B cell (primary cell): ENCODE results near the gene CTDP1. TPM values are rescaled to one million over a fixed set of nuclear protein-coding genes. Genes with fewer than 3 reads are reported as not detected.

ENCODE experiments used
- ATAC-seq: fragments of 200-7000 bp; cut with Tn5 transposase; one replicate; pipeline ENCODE4 v1.10.0; 2021; ENCODE audit warnings: low read depth, mild to moderate bottlenecking, moderate number of reproducible peaks, moderate library complexity
- CTCF ChIA-PET: fragments of 350-600 bp; sonication (Branson Sonifier 250); formaldehyde crosslinking; loops from one replicate; lab custom pipeline; 2021; ENCODE audit warnings: antibody characterized with exemption, inconsistent platforms; lab: Charles Lee
- POLR2A ChIA-PET: fragments of 350-600 bp; sonication (Branson Sonifier 250); formaldehyde crosslinking; loops from one replicate; lab custom pipeline; 2021; ENCODE audit warnings: antibody characterized with exemption; lab: Charles Lee
- DNase-seq: peaks from one replicate; pipeline ENCODE4 v3.0.0; 2013
- H2AFZ ChIP-seq: 2 replicates; pipeline ENCODE4 v1.6.1; 2012; ENCODE audit warnings: mild to moderate bottlenecking, low read depth, low read length; ENCODE audit not compliant: insufficient read depth, poor library complexity, severe bottlenecking
- H3K27ac ChIP-seq, 2 donors: 1 replicate in 1 of 2; 2 replicates in 1 of 2; pipeline ENCODE4 v1.5.1; 2012 to 2013; ENCODE audit warnings: low read length in 2 of 2, mild to moderate bottlenecking in 2 of 2, moderate library complexity in 1 of 2
- H3K27me3 ChIP-seq, 4 experiments: fragments of 200-600 bp in 1 of 4; sonication (generic) in 1 of 4; replicated peaks in 1 of 4; 1 replicate in 2 of 4; 2 replicates in 2 of 4; pipeline versions ENCODE4 v1.6.1 to v1.7.0; 2013 to 2016; ENCODE audit warnings: low read length in 3 of 4, mild to moderate bottlenecking in 2 of 4, mixed read lengths in 1 of 4, moderate library complexity in 1 of 4; ENCODE audit not compliant: insufficient read depth in 4 of 4, control insufficient read depth in 3 of 4; ENCODE audit errors: control extremely low read depth in 1 of 4
- H3K36me3 ChIP-seq, 2 experiments: replicated peaks in 1 of 2; 1 replicate in 1 of 2; 2 replicates in 1 of 2; pipeline versions ENCODE4 v1.6.1 to v1.7.1; 2013; ENCODE audit warnings: low read length in 1 of 2; ENCODE audit not compliant: insufficient read depth in 2 of 2, control insufficient read depth in 1 of 2; ENCODE audit errors: control extremely low read depth in 1 of 2, extremely low read depth in 1 of 2
- H3K4me1 ChIP-seq, 2 donors: fragments of 200-600 bp in 1 of 2; sonication (generic) in 1 of 2; 1 replicate in 1 of 2; 2 replicates in 1 of 2; pipeline versions ENCODE4 v1.5.1 to v1.6.1; 2013 to 2017; ENCODE audit warnings: low read length in 2 of 2; ENCODE audit not compliant: control insufficient read depth in 2 of 2, insufficient read depth in 2 of 2
- H3K4me2 ChIP-seq: replicated peaks from 2 replicates; pipeline ENCODE3; 2012; ENCODE audit warnings: mild to moderate bottlenecking, low read depth, low read length; ENCODE audit not compliant: poor library complexity, severe bottlenecking
- H3K4me3 ChIP-seq, 5 experiments: fragments of 200-600 bp in 1 of 5; sonication (generic) in 1 of 5; 1 replicate in 3 of 5; 2 replicates in 2 of 5; pipeline versions ENCODE4 v1.5.1 to v1.7.0; 2011 to 2016; ENCODE audit warnings: low read length in 4 of 5, mild to moderate bottlenecking in 4 of 5, low read depth in 2 of 5, control low read depth in 1 of 5, moderate library complexity in 1 of 5; ENCODE audit not compliant: insufficient read depth in 1 of 5; ENCODE audit errors: control extremely low read depth in 1 of 5, extremely low read depth in 1 of 5
- H3K79me2 ChIP-seq: fragments of 200-600 bp; sonication (generic); one replicate; pipeline ENCODE4 v1.6.0; 2016; ENCODE audit warnings: low read length; ENCODE audit not compliant: control insufficient read depth, insufficient read depth
- H3K9ac ChIP-seq: fragments of 200-600 bp; sonication (generic); 2 replicates; pipeline ENCODE4 v1.6.1; 2017; ENCODE audit warnings: mild to moderate bottlenecking, low read length, moderate library complexity
- H3K9me3 ChIP-seq, 3 donors: one replicate each; pipeline versions ENCODE4 v1.6.1 to v1.7.1; 2013; ENCODE audit warnings: low read length in 2 of 3; ENCODE audit not compliant: control insufficient read depth in 2 of 3, insufficient read depth in 1 of 3; ENCODE audit errors: control extremely low read depth in 1 of 3
- H4K20me1 ChIP-seq: 2 replicates; pipeline ENCODE4 v1.6.0; 2012; ENCODE audit warnings: mild to moderate bottlenecking, low read length; ENCODE audit not compliant: insufficient read depth, control insufficient read depth, poor library complexity, severe bottlenecking
- H3K27ac Mint-ChIP-seq: one replicate; pipeline ENCODE4 v1.8.0; 2021; ENCODE audit warnings: mixed read lengths
- H3K27me3 Mint-ChIP-seq: one replicate; pipeline ENCODE4 v1.8.0; 2021; ENCODE audit warnings: mixed read lengths
- H3K4me1 Mint-ChIP-seq: one replicate; pipeline ENCODE4 v1.8.0; 2021; ENCODE audit warnings: mixed read lengths
- H3K4me3 Mint-ChIP-seq: one replicate; pipeline ENCODE4 v1.8.0; 2021; ENCODE audit warnings: mixed read lengths
- H3K9me3 Mint-ChIP-seq: one replicate; pipeline ENCODE4 v1.8.0; 2022; ENCODE audit warnings: mixed read lengths; ENCODE audit not compliant: insufficient read depth
- EZH2 ChIP-seq: IDR thresholded peaks from 2 replicates; pipeline ENCODE4 v1.6.1; 2012; ENCODE audit warnings: borderline replicate concordance, low read depth, mild to moderate bottlenecking, moderate library complexity, low read length; ENCODE audit not compliant: insufficient read depth, poor library complexity, severe bottlenecking
- WGBS: methylation state at CpG from one replicate; pipeline ENCODE4 v1.1.5; 2013; ENCODE audit warnings: missing lambda C conversion rate; ENCODE audit not compliant: insufficient coverage; 5-methylcytosine and 5-hydroxymethylcytosine counted together
- intact Hi-C: fragments of 100-400 bp; cut with micrococcal nuclease; formaldehyde crosslinking; loops from one replicate; pipeline ENCODE4 v1.10.0; 2022
- polyA plus RNA-seq: library from polyadenylated mRNA; depleted of rRNA; stranded (reverse); fragments of >200 nt; gene quantifications from 2 replicates; pipeline ENCODE4 v1.2.3, GENCODE V29; 2012
- total RNA-seq, 2 donors: library from RNA; stranded (reverse); fragments of 120-200 nt in 1 of 2; gene quantifications; 1 replicate in 1 of 2; 2 replicates in 1 of 2; pipeline versions ENCODE4 v1.2.3 to v1.2.4, GENCODE V29; 2013 to 2022
- TF ChIP-seq, protein P1 (sequence below): fragments of 200-600 bp; IDR thresholded peaks from one replicate; pipeline ENCODE4 v1.8.0; 2022; ENCODE audit warnings: antibody characterized with exemption, mild to moderate bottlenecking

The CTDP1 gene
- total and polyA plus RNA-seq, 2 donors (not counting 1 experiment from before 2014, with no cell fraction given): 14.3 to 33.3 TPM

DNA sequence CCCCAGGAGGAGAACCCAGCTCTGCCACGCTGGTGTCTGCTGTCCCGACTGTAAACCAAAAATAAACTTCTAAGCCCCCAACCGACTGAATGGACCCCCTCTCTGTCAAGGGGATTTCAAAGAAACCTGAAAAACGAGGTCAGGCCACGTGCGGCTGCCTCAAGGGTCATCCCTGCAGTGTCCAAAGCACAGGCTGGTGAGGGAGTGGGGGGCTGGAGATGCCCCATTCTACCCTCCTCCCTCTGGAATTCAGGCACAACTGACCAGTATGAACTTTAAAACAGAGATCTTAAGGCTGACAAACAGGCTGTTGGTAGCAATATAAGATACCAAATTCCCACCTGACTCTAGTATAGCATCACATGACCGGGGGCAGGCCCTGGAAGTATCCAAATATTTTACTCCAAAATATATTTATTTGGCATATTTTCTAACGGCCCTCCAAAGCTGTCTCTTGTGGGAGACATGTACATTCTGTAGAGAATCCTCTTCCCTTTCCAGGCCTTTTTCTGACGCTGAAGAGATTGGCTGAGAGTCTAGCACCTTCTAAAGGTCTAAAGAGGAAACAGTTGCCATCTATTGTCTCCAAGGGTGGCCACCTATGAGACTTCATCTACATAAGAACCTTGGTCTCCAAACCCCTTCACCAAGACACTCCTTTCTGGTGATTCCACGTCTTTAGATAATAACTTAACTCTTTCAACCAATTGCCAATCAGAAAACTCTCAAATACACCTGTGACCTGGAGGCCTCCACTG, 40.4 kb upstream of the CTDP1 start:
- H2AFZ ChIP-seq: no peak overlapping the region
- no peak overlapping the region for H3K4me3 ChIP-seq
- 93% methylated on average over 2 of the region's 10 CpGs for WGBS
- ChIA-PET POLR2A (no interaction called here), CTCF (interaction anchor here (0.6 to 4.0 kb wide), 2 partner anchors 259 to 561 kb away, joined by 3 to 18 read pairs; no protein-coding TSS in a partner anchor)
- Mint-ChIP-seq H3K9me3 (no peaks in the 10 kb centered on the region), H3K27me3 (no peaks in the 10 kb centered on the region), H3K27ac (no peak overlapping the region), H3K4me1 (peaks cover 18% of the 10 kb centered on the region), H3K4me3 (no peak overlapping the region)
- H3K27ac ChIP-seq: no peak overlapping the region
- no peak overlapping the region for H3K9ac ChIP-seq
- intact Hi-C loops: no loop called here
- peaks cover 19 to 21% of the 10 kb centered on the region in 2 donors for H3K4me1 ChIP-seq
- peaks cover 0 to 3% (median 0%) of the 10 kb centered on the region in 4 experiments for H3K27me3 ChIP-seq
- H4K20me1 ChIP-seq: no peaks in the 10 kb centered on the region
- no peak overlapping the region for H3K4me2 ChIP-seq
- ATAC-seq (no peak), DNase-seq (no peak)
- TF ChIP-seq, protein P1, sequence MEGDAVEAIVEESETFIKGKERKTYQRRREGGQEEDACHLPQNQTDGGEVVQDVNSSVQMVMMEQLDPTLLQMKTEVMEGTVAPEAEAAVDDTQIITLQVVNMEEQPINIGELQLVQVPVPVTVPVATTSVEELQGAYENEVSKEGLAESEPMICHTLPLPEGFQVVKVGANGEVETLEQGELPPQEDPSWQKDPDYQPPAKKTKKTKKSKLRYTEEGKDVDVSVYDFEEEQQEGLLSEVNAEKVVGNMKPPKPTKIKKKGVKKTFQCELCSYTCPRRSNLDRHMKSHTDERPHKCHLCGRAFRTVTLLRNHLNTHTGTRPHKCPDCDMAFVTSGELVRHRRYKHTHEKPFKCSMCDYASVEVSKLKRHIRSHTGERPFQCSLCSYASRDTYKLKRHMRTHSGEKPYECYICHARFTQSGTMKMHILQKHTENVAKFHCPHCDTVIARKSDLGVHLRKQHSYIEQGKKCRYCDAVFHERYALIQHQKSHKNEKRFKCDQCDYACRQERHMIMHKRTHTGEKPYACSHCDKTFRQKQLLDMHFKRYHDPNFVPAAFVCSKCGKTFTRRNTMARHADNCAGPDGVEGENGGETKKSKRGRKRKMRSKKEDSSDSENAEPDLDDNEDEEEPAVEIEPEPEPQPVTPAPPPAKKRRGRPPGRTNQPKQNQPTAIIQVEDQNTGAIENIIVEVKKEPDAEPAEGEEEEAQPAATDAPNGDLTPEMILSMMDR: no peak
- TF ChIP-seq EZH2: no peak
- no peaks in the 10 kb centered on the region for H3K79me2 ChIP-seq
- H3K36me3 ChIP-seq: no peaks in the 10 kb centered on the region
- peaks cover 0 to under 1% (median 0%) of the 10 kb centered on the region in 3 donors for H3K9me3 ChIP-seq

DNA sequence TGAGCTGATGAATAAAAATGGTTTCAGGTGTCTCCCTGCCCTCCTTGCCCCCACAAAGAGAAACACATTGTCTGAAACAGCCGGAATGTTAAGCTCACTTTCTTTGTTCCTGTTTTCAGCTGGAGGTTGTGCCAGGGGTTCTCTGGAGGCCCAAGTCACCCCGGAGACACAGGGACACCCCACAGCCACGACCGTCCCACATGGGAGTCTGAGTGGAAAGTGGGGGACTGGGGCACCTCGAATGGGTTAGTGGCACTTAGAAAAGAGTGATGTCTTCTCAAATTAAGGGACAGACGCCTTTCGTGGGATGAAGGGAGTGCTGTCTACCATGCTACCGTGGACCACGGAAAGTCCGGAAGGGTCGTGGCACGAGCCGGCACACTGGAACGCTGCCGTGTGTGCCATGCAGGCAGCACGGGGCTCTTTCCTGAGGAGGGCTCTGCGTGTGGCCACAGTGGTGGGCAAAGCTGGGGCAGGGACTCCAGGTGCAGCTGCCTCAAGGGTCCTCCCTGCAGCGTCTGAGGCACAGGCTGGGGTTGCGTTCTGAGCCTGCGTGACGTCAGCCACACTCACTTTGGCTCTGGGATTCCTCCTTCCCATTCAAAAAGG, 39.4 kb upstream of the CTDP1 start:
- Mint-ChIP-seq H3K27ac (no peak overlapping the region), H3K27me3 (no peaks in the 10 kb centered on the region), H3K9me3 (no peaks in the 10 kb centered on the region), H3K4me1 (peaks cover 20% of the 10 kb centered on the region), H3K4me3 (no peak overlapping the region)
- no peaks in the 10 kb centered on the region for H4K20me1 ChIP-seq
- intact Hi-C loops: loop anchor here (5.0 kb wide), 1 partner anchor 763 kb away; no protein-coding TSS in a partner anchor
- no peak overlapping the region for H2AFZ ChIP-seq
- no peaks in the 10 kb centered on the region for H3K9me3 ChIP-seq
- no peak overlapping the region for H3K4me2 ChIP-seq
- no peak overlapping the region for H3K27ac ChIP-seq
- ATAC-seq (no peak), DNase-seq (no peak)
- H3K9ac ChIP-seq: no peak overlapping the region
- ChIA-PET CTCF (interaction anchor here (0.6 to 4.0 kb wide), 2 partner anchors 260 to 560 kb away, joined by 3 to 18 read pairs; no protein-coding TSS in a partner anchor), POLR2A (no interaction called here)
- peaks cover 19 to 22% of the 10 kb centered on the region in 2 donors for H3K4me1 ChIP-seq
- H3K27me3 ChIP-seq: peaks cover 0 to 3% (median 0%) of the 10 kb centered on the region in 4 experiments
- 82% methylated on average over 21 of the region's 21 CpGs for WGBS
- no peak overlapping the region for H3K4me3 ChIP-seq
- no peaks in the 10 kb centered on the region for H3K79me2 ChIP-seq
- TF ChIP-seq, protein P1: no peak
- TF ChIP-seq EZH2: no peak
- H3K36me3 ChIP-seq: no peaks in the 10 kb centered on the region
